ENCODE data around the gene KCNMA1.

The KCNMA1 gene

DNA sequence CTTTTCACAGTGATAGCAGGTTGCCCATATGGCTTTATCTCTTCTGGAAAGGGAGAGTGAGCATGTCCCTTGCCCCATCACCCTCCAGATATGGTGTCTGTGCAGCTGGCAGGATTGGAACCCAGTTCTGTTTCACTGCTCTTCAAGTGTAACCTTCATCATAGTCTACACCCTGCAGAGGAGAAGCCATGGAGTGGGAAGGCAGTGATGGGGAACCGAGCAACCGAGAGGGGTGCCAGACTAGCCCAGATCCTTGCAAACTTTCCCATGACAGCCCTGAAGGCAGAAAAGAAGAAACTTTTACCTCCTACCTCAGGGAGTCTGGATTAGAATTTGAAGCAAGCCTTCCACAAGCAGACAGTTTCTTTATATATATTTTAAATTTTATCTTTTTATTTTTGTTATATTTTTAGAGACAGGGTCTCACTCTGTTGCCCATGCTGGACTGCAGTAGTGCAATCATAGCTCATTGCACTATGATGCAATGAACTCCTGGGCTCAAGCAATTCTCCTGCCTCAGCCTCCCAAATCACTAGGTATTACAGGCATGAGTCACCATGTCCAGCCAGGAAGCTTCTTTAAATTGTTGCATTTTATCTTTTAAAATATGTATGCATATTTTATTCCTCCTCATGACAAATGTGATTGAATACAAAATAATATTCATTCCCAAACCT, 133.3 kb downstream of the KCNMA1 start:
- no peak for DNase-seq

DNA sequence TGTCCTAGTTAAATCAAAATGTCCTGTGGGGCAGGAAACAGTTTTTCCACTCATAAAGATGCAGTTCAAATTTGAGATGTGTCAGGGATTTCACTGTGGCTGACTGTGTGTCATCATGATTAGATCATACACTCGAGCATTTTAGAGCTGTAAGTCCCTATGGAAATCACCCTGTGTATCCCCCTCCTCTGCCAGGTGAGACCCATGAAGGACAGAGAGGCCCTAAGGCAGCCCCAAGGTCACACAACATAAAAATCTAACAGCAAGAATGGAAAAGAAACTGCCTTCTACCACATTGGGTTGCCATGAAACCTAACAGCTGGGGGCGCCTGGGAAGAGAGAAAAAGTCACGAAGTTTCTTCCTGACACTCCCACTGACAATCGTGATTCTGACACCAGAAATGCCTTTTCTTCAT, 135.8 kb downstream of the KCNMA1 start:
- DNase-seq: no peak

DNA sequence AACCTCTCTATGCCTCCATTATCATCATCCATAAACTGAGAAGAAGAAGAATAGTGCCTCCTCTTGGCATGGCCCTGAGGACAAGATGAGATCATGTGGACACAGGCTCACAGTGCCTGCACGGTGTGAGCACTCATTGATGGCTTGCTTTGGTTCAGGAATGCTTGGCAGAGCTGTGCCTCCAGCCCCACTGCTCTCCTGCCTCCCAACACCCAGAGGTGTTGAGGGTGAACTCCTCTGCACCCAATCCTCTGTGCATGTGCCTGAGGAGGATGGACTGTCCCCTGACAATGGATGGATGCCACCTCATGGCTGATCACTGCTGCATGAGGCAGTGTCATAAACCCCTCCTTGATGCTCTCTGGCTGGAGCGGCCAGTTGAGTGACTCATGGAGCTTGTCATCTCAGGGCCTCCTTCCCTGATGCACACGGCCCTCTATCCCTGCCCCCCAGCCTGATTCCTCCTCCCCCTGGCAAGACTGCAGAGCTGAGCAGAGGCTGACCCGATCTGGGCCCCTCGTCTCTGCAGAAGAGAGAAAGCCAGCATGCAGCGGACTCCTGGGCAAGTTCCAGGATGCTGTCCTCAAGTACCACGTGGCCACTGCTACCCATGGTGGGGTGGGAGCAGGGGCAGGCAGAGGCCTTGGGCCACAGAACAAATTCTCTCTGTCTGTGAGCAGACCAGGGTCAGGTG, 136.3 kb downstream of the KCNMA1 start:
- no peak for DNase-seq

DNA sequence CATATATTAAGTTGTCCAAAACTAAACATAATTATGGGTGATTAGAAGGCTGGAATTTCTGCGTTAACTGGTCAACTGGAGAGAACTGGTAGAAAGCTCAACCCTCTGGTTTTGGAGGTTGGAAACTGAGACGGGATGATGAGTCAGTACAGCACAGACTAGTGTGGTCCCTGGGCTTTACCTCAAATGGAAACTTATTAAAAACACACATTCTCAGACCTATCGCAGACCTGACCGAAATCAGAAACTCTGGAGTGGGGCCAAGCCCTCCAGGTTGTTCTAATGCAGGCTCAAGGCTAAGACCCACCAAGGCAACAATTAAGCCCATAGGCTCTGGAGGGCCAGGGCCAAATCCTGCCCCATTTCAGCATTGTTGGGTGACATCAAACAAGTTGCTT, 136.9 kb downstream of the KCNMA1 start:
- no peak for DNase-seq

GRCh38 chr10:77498829-77499228, 138.8 kb downstream of the KCNMA1 start:
- no peak for DNase-seq

DNA sequence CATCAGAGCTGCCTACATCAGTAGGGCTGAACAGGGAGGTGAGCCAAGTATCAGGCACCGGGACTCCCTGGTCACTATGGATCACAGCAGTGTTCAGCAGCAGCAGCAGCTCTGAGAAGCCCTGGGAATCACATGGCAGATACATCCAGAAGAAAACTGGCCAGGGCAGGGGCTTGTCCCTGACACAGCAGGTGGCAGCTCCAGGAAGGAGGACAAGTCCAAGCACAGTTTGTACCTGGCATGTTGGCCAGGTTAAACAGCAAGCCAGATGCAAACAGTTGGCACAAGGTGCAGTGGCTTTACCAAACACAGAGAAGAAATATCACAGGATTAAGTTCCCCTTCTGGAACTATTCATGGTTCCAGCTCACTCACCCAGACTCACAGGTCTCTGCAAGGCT, 139.4 kb downstream of the KCNMA1 start:
- DNase-seq: no peak

DNA sequence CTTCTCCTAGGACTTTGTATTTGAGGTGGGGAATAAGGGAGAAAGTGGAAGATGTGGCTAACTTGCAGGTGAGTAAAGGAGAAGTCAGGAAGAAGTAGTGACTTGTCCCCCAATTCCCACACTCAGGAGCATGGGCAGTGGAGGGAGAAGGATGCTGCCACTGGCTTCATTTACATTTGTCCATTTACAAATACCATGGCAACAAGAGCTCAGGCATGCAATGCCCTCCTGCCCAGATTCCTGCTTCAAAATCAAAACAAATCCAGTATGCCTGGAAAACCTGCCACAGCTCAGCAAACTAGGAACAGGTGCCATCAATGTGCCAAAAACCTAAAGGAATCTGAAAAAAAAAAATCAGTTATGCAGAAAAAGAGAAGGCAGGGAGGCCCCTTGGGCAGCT, 139.9 kb downstream of the KCNMA1 start:
- no peak for DNase-seq

- DNase-seq: no peak
Observed at GRCh38 chr10:77496941-77497420, 140.6 kb downstream of the KCNMA1 start.

DNA sequence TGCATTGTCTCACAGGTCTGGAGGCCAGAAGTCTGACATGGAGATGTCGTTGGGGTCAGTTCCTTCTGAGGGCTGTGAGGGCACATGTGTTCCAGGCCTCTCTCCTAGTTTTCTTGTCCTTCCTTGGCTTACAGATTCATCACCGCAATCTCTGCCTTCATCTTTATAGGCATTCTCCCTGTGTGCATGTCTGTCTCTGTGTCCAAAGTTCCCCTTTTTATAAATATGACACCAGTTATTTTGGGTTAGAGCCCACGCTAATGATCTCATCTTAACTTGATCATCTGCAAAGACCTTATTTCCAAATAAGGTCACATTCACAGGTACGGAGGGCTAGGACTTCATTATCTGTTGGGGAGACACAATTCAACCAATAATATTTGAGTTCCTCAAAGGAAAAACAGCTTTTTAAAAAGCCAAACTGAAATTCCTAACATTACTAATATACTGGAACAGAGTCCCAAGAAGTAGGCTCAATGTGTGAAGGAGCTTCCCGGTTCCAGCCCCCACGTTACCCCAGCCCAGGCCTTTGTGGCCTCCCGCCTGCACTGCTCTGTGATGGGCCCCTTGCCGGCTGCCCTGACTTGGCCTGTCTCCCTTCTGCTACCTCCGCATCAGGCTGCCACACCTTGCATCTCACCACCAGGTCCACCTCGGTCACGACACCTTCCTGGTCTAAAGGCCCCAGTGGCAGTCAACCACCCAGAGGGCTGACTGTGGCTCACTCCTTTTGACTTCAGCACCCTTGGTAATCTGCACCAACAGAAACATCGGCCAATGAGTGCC, 142.7 kb downstream of the KCNMA1 start:
- DNase-seq: no peak

DNA sequence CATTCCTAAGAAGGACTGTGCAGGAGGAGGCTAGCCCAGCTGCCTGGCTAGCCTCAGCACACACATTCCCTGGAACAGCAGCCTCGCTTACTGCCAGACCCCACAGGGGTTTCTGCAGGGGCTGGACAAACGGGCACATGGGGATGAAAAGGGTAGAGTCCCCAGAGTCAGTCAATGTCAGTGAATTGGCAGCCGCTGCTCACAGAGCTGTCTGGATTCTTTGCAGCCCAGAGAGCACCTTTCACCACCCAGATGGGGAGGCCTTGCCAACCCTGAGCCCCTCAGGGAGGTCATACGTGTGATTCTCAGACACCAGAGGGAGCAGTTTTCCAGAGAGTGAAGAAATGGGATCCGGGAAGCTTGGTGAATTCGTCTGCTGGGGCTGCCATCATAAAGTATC, 143.3 kb downstream of the KCNMA1 start:
- DNase-seq: no peak

DNA sequence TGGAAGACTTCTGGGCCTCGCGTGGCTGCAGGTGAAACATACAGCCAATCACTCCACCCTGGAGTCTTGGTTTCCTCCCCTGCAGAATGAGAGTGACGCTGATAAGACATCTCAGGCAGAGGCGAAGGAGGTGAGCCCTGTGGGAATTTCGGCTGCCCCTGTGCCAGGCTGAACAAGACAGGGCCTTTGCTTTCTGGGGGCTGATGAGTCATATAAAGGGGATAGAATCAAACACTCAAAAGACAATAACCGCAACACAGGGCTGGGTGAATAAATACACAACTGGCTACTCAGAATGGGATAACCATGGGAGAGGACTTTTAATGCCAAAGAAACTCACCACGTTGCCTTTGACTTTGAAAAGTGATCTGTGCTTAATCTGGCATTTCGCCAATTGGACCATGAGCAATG, 143.8 kb downstream of the KCNMA1 start:
- no peak for DNase-seq

DNA sequence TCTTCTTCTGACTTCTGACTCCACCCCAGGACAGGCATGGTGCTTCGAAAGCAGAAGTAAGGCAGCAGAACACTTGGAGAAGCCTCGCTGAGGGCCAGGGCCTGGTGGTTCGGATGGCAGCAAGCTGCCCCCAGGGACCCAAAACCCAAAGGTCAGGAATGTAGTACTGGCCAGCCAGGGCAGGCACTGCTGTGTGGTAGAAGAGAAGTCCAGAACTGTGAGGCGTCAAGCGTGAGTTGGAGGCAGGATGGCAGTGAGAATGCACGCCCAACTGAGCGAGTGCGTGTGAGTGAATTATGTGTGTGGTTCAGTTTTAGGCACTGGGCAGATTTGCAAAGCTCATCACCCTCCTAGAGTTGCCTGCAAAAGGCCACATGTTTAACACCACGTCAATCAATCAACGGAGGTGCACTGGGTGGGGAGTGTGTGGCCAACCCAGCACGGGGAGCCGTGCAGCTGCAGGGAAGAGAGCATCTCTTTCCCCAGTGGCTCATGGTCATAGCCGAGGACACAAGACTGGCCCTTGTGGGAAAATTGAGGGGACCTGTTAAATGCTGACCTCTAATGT, 144.3 kb downstream of the KCNMA1 start:
- DNase-seq: no peak

DNA sequence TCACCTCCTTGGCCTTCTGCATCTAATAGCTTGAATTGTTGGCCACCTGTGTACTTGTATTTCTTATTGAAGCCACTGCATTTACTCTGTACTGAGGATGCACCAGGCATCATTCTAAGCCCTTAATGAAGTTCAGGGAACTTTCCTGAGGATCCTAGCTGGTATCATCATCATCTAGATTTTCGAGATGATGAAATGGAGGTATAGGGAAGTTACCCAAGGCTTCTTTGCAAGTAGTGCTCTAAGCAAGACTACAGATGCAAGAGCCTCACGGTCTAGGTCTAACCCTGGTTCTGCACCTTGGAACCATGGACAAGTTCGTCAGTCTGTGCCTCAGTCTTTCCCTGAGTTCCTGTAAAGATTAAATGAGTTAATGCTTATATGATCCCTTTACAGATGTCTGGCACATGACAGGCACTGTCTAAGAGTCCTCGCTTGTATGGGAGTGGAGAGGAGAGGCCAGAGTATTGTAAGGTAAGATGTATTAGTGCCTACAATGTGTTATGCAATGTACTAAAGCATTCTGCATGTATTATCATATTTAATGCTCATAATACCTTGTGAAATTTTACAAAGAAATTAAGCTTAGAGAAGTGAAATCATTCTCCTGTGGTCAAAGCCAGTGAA, 145.1 kb downstream of the KCNMA1 start:
- no peak for DNase-seq

DNA sequence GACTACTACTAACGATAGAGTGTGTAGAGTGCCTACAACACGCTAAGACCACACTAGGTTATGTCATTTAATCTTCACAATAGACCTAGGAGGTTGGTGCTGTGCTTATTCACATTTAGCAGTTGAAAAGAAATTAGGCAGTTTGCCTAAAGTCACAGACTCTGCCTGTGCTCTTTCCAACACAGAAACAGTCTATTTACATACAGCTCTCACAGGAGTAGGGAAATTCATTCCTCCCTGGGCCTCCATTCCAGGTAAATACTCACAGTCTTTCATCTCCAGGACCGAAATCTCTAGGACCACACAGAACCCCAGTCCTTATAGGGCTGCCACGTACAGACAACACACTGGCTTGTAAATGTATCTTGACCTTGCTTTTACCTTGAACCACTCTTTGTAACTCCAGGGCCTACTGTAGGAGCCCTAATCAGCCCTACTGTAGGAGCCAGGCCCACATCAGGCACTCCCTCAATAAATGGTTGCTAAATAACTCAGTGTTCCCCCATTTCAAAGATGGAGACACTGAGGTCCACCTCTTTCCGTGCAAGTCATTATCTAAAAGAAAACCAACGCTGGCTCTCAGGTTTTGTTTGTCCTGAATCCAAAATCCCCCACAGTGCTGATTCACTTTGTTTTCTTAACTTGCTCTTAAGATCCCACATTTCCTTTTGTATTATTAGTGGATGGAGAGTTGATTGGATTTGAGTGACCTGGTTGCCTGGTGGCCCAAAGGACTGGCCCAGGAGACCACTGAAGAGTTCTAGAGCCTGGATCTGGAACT, 146.9 kb downstream of the KCNMA1 start:
- DNase-seq: no peak

- no peak for DNase-seq
Observed at GRCh38 chr10:77486517-77486916, 151.1 kb downstream of the KCNMA1 start.

DNA sequence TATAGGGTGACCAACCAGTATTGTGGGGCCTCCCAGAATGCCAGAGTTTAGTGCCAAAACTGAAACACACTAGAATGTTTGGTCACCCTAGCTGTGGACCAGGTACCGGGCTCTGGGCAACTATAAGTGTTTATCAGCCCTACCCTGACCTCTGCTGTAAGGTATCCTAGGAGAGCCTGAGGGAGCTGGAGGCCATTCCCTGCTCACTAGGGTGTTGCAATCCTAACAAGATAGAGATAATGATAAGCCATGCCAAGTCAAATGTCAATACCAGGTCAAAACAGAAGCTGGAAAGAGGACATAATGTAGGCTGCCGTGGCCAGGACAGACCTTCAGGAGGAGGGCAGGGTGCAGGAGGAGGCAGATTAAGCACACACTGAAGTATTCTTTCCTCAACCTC, 151.8 kb downstream of the KCNMA1 start:
- no peak for DNase-seq

- no peak for DNase-seq
Observed at GRCh38 chr10:77482072-77482471, 155.5 kb downstream of the KCNMA1 start.

- no peak for DNase-seq
Observed at GRCh38 chr10:77479586-77479985, 158.0 kb downstream of the KCNMA1 start.

- no peak for DNase-seq
Observed at GRCh38 chr10:77478962-77479359, 158.6 kb downstream of the KCNMA1 start.

- no peak for DNase-seq
Observed at GRCh38 chr10:77478247-77478961, 159.2 kb downstream of the KCNMA1 start.

DNA sequence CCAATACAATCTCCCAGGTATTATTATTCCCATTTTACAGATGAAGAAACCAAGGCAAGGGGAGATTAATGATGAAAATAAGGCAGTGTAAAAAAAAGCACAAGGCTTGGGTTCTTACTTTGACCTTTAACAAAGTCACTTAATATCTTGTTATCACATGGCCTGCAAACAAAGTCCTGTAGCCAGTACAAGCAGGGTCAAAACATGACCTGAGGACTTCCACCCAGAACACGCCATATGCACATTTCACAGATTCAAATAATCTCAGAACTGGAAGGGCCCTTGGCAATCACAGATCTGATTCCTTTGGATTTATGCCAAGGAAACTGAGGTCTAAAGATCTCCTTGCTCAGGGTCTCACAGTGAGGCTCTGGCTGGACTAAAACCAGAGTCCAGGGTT, 162.1 kb downstream of the KCNMA1 start:
- no peak for DNase-seq

GRCh38 chr10:77474939-77475338, 162.7 kb downstream of the KCNMA1 start:
- no peak for DNase-seq

All from CD4-positive, alpha-beta T cell treated with Interleukin-4 for 4 hours (primary cell).